NCI-H446 treated with DMSO at 0.1 percent for 48 hours (cell line): Measurements from ENCODE around the gene ATP2B2.

ENCODE experiments used
- DNase-seq: peaks from one replicate; lab custom pipeline; 2025; lab: John Stamatoyannopoulos, UW

Gene ATP2B2

GRCh38 chr3:10428406-10429091, 76.8 kb downstream of the ATP2B2 start:
- no peak for DNase-seq

DNA sequence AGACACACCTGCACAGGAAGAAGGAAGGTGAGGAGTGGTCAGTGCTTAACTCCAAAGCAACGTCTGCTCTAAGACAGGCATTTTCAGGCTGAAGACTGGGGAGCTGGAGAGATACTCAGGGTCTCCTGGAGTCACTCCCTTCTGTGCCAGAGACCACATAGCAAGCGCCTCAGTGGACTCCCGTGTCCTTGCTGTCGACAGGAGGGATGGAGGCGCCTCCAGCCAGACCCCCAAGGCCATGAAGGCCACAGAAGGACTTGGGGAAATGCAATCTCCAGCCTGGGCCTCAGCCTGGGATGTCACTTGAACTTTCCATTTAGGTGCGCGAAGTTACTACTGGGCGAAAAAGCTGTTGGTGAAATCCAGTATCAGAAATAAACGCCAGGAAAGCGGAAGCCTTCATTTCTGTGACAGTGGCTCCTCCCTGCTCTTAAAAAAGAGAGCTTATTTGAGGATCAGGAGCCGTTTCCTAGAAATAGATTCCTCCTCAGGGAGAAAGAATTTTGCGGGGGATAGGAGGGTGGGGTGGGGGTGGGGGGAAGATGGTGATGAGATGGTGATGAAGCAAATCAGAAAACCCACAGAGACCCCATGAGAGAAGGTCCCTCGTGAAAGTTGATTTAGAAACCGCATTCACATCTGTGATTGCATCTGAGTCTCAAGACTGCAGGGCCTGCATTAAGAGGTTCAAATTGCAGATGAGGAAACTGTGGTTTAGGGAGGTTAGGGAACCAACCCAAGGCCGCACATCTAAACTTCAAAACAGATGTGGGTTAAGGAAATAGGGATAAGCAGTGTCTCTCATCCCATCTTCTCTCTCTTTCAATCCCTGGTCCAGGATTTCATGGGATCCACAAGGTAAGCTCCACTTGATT, 78.8 kb downstream of the ATP2B2 start:
- no peak for DNase-seq

GRCh38 chr3:10423171-10423882, 82.1 kb downstream of the ATP2B2 start:
- DNase-seq: no peak

DNA sequence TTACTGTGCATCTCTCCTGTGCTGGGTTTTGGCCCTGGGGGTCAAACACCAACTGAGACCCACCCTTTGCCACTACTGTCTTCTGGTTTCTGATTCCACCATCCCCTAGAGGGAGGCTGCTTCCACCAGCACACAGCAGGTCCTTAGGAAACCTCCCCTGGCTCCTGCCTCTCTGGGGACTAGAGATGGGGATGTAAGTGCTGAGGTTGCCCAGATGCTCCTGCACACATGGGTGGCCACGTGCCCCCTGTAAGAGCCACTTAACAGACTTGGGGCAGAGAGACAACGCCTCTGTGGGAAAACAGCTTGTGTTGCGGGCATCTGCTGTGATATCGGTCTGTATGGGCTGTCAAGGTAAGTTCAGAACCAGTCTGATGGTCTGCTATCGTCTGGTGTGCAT, 83.4 kb downstream of the ATP2B2 start:
- no peak for DNase-seq

- no peak for DNase-seq
These were observed 84.5 kb downstream of the ATP2B2 start for GRCh38 chr3:10420745-10421475.

DNA sequence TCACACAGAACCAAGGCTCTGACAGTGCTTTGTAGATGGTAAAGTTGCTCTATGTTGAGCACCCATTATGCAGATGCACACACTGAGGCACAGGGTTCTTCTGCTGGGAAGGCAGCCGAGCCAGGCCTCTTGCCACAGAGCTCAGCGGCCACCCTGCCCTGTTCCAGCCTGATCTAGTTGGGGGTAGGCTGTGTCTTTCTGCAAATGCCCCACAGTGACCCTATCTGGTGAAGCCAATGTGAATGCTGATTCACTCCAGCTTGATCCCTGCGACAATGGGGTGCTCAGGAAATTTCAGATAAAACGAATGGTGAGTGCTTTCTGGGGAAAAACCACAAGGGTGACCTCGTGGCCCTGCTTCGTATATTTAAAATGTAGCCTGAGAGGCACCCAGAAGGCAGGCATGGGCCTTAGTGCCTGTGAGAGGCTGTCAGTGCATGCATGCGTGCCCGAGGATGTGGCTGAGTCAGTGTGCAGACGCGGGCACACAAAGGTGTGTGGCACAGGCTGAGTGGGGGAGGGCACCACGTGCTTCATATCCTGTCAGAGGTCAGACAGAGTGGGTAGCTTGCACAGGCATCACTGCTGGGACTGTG, 85.7 kb downstream of the ATP2B2 start:
- DNase-seq: no peak

- no peak for DNase-seq
These were observed 87.5 kb downstream of the ATP2B2 start for GRCh38 chr3:10417847-10418246.

GRCh38 chr3:10416730-10417300, 88.6 kb downstream of the ATP2B2 start:
- no peak for DNase-seq

- DNase-seq: no peak
These were observed 92.3 kb downstream of the ATP2B2 start for GRCh38 chr3:10413041-10413440.

DNA sequence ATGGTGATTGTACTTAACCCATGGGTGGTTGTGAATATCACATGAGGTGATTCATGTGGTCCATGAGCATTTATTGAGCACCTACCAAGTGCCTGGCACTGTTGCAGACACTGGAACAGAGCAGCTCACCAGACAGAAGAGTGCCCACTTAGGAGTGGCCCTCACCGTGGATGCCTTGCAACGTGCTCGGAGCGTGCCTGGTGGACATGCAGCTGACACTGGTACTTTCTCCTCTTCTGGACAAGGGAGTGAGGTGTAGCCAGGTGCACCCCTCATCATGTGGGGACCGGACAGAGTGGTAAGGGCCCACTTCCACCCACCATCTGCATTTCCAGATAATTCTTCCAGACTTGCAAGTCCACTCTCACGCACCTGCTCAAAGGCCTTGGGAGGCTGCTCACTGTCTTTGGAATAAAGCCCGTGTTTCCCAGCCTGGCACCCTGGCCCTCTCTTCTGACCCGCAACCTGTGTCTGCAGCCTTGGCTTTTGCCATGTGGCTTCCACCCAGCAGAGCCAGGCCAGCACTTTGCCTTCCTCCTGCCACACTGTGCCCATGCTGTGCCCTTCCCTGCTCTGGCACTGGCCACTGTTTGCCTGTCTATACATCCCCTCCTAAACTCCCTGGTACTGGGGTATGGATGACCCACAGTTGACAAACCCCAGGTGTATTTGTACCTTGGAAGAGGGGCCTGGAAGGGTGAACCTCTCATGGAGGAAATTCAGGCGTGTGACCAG, 93.6 kb downstream of the ATP2B2 start:
- no peak for DNase-seq

GRCh38 chr3:10410383-10411002, 94.9 kb downstream of the ATP2B2 start:
- DNase-seq: no peak

DNA sequence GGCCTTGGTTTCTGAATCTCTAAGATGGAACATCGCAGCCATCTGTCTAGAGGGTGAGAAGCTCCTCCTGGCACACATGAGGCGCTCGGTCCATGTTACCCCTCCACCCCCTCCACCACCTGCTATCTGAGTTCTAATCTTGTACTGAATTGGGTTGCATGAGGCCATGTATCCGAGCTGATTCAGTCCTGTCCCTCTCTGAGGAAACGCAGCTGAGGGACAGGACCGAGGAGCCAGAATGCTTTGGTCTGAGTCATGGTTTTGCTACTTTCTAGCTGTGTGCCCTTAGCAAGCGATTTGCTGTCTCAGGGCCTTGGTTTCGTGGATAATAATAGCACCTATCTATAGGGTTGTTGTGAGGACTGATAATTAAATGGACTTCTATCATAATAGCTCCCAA, 96.7 kb downstream of the ATP2B2 start:
- no peak for DNase-seq

GRCh38 chr3:10407361-10407760, 98.0 kb downstream of the ATP2B2 start:
- DNase-seq: no peak

DNA sequence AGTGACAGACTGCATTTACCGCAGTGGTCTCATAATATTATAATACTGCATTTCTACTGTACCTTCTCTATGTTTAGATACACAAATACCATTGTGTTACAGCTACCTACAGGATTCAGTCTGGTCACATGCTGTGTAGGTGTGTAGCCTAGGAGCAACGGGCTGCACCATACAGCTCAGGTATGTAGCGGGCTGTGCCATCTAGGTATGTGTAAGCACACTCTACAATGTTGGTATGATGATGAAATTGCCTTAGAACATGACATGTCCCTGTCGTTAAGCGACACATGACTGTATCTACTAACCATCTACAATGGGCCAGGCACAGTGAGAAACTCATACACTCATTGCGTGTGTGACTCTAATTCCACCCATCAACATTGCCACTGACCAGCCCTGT, 99.0 kb downstream of the ATP2B2 start:
- DNase-seq: no peak

DNA sequence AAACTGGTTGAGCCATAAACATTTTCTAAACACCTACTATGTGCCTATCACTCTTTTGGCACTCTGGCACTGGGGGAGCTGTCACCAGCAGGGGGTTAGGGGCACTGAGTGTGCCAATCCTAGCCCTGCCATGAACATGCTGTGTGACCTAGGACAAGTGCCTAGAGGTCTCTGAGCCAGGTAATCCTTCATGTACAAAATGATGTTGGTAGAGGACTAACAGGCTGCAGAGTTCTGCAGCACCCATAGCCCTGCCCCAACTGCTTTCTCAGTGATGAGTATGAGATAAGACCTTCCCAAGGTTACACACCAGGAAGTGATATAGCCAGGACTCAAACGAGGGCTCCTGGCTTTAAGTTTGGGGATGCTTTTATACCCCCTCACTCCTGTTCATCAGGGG, 99.6 kb downstream of the ATP2B2 start:
- no peak for DNase-seq

- no peak for DNase-seq
These were observed 100.5 kb downstream of the ATP2B2 start for GRCh38 chr3:10404876-10405275.

DNA sequence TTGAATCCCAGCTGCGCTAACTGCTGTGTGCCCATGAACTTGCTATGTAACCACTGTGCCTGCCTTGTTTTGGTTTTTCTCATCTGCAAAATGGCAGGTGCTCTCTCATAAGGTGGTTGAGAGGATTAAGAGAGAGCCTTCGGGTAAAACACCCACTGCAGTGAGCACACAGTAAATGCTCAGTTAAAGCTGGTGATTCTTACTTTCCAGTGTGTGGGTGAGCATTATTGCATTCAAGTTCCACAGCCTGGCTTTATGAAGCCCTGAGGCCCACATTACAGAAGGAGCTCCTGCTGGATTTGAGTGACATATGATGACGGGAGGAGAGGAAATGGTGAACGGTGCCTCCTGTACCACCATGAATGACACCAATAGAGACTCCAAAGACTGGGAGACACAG, 101.0 kb downstream of the ATP2B2 start:
- DNase-seq: no peak

DNA sequence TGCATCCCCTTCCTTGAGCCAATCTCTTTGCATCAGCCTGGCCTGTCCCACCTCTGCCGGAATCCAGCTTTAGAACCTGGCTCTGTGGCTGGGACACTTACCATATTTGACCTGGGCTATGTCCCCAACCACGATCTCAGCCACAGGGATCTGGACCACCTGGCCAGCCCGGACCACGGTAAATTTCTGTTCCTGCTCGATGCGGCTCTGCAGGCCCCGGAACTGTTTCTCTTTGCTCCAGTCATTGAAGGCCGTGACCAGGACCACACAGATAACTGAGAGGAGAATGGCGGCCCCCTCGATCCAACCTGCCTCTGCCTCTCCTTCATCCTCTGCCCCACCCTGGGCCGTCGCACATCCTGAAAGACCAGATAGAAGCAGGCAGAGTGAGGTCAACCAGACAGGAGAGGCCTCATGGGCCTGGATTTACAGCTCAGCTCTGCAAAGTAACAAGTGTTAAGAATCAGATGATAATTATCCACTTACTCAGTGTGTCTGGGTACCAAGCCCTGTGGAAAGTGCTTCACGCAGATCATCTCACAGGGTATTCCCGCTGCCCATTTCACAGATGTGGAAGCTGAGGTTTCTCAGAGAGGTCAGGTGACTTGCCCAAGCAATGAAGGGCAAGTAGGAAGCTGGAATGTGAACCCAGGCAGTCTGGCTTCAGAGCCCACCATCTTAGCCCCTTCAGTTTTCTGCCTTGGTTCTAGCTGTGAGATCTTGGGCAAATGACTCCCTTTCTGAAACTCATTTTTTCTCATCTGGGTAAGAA, 103.2 kb downstream of the ATP2B2 start:
- no peak for DNase-seq

GRCh38 chr3:10400749-10401495, 104.5 kb downstream of the ATP2B2 start:
- DNase-seq: no peak
